ENCODE data around the gene RXRG.

RXRG gene

GRCh38 chr1:165445388-165445787, 462 bp upstream of the RXRG start:
- DNase-seq, result no peak

GRCh38 chr1:165443539-165444311, 1.2 kb downstream of the RXRG start:
- no peak for DNase-seq

- no peak for DNase-seq
Observed at GRCh38 chr1:165442653-165443052, 2.3 kb downstream of the RXRG start.

- DNase-seq, result no peak
Observed at GRCh38 chr1:165442053-165442452, 2.9 kb downstream of the RXRG start.

GRCh38 chr1:165441166-165441880, 3.6 kb downstream of the RXRG start:
- DNase-seq, result no peak

GRCh38 chr1:165439330-165439729, 5.6 kb downstream of the RXRG start:
- no peak for DNase-seq

GRCh38 chr1:165436994-165437393, 7.9 kb downstream of the RXRG start:
- no peak for DNase-seq

- DNase-seq, result no peak
Observed at GRCh38 chr1:165435801-165436200, 9.1 kb downstream of the RXRG start.

- DNase-seq, result no peak
Observed at GRCh38 chr1:165434281-165434680, 10.6 kb downstream of the RXRG start.

GRCh38 chr1:165431079-165431478, 13.8 kb downstream of the RXRG start:
- DNase-seq, result no peak

GRCh38 chr1:165426745-165427144, 18.2 kb downstream of the RXRG start:
- DNase-seq, result no peak

GRCh38 chr1:165425621-165426020, 19.3 kb downstream of the RXRG start:
- no peak for DNase-seq

GRCh38 chr1:165424454-165425216, 20.3 kb downstream of the RXRG start:
- no peak for DNase-seq

- DNase-seq, result no peak
Observed at GRCh38 chr1:165423136-165423535, 21.8 kb downstream of the RXRG start.

- DNase-seq, result no peak
Observed at GRCh38 chr1:165420655-165421054, 24.3 kb downstream of the RXRG start.

- DNase-seq, result no peak
Observed at GRCh38 chr1:165419839-165420238, 25.1 kb downstream of the RXRG start.

GRCh38 chr1:165418195-165418594, 26.7 kb downstream of the RXRG start:
- DNase-seq, result no peak

- no peak for DNase-seq
Observed at GRCh38 chr1:165416876-165417275, 28.1 kb downstream of the RXRG start.

GRCh38 chr1:165415068-165415467, 29.9 kb downstream of the RXRG start:
- DNase-seq, result no peak

- DNase-seq, result no peak
Observed at GRCh38 chr1:165414620-165415019, 30.3 kb downstream of the RXRG start.

GRCh38 chr1:165411396-165411795, 33.5 kb downstream of the RXRG start:
- no peak for DNase-seq

GRCh38 chr1:165409657-165410358, 35.1 kb downstream of the RXRG start:
- no peak for DNase-seq

- peak in 1 of 2 experiments; percentile 14 for DNase-seq
Observed at GRCh38 chr1:165408518-165408917, 36.4 kb downstream of the RXRG start.

Measured in NCI-H1930 (cell line).